ENCODE data around the gene TMEM131. TPM values are rescaled to one million over a fixed set of nuclear protein-coding genes. Genes with fewer than 3 reads are reported as not detected.

Gene TMEM131
- total and polyA plus RNA-seq, 12 donors: 13.7 to 57.5 (median 34.0) TPM

DNA sequence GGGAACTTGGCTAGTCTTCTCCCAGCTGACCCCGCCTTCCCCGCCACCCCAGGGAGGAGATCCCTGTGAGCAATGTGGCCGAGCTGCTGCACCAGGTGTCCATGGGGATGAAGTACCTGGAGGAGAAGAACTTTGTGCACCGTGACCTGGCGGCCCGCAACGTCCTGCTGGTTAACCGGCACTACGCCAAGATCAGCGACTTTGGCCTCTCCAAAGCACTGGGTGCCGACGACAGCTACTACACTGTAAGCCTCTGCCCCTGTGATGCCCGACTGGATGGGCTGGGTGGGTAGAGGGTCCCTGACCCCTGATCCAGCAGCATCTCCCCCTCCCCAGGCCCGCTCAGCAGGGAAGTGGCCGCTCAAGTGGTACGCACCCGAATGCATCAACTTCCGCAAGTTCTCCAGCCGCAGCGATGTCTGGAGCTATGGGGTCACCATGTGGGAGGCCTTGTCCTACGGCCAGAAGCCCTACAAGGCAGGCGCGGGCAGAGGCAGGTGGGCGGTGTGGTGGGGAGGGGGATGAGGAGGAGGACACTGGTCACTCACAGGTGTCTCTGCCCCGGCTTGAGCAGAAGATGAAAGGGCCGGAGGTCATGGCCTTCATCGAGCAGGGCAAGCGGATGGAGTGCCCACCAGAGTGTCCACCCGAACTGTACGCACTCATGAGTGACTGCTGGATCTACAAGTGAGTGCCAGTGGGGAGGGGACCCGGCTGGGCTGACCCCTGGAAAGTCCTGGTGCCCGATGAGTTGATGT is 258.1 kb downstream of the TMEM131 start:
- TF ChIP-seq POLR2A (IDR thresholded peaks at IDR 0.05): no peak
- TF ChIP-seq CTCF (IDR thresholded peaks at IDR 0.05): no peak
- Histone ChIP-seq H3K9me3 (replicated peaks in 1 of 3) (no peaks in the 10 kb centered on the region), H3K36me3 (replicated peaks in 1 of 2) (no peaks in the 10 kb centered on the region), H3K4me3 (no peak overlapping the region), H3K27me3 (no peaks in the 10 kb centered on the region), H3K4me1 (replicated peaks in 1 of 2) (no peaks in the 10 kb centered on the region), H3K27ac (no peak overlapping the region)
- no peak for DNase-seq
- 89 to 94% (median 92%) methylated on average over 20 to 32 of the region's 32 CpGs for WGBS, 4 donors
- intact Hi-C loops (cut with DNase I): no loop called here

DNA sequence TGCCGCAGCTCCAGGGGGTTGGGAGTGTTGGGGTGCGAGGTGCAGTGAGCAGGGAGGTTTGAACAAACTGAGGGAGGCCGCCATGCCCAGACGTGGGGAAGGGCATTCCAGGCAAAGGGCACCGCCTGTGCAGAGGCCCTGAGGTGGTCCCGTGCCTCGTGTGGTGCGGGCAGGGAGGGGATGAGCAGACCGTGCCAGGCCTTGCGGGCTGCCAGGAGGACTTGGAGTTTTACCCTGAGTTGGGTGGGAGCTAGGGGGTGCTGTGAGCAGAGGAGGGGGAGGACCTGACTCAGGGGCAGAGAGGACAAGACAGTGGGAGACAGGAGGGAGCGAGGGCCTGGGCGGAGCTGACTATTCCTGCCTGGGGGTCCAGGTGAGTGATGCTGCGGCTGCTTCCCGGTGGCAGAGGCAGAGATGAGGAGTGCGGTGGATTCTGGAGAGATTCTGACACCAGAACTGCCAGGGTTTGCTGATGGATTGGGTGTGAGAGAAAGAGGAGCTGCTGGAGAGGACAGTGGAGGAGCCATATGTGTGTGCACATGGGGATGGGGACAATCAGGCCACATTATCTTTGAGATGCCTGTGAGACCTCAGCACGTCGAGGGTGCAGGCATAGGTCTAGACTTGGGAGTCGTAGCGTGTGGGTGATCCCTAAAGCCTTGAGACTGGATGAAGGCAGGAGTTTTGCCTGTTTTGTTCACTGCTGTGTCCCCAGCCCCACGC is 259.0 kb downstream of the TMEM131 start:
- Histone ChIP-seq H3K4me3 (no peak overlapping the region), H3K36me3 (replicated peaks in 1 of 2) (no peaks in the 10 kb centered on the region)
- intact Hi-C loops (cut with DNase I): no loop called here

GRCh38 chr2:97736185-97736584 is 259.6 kb downstream of the TMEM131 start:
- no peak for TF ChIP-seq POLR2A (IDR thresholded peaks at IDR 0.05)
- no peak for TF ChIP-seq CTCF (IDR thresholded peaks at IDR 0.05)
- Histone ChIP-seq H3K27me3 (no peaks in the 10 kb centered on the region), H3K4me1 (replicated peaks in 1 of 2) (no peaks in the 10 kb centered on the region), H3K4me3 (no peak overlapping the region), H3K36me3 (replicated peaks in 1 of 2) (no peaks in the 10 kb centered on the region), H3K9me3 (replicated peaks in 1 of 3) (no peaks in the 10 kb centered on the region), H3K27ac (no peak overlapping the region)
- intact Hi-C loops (cut with DNase I): no loop called here
- WGBS, 4 donors: 61 to 73% (median 65%) methylated on average over 4 of the region's 4 CpGs
- DNase-seq: no peak

More for the DNA sequence above, 259.0 kb downstream of the TMEM131 start:
- Histone ChIP-seq H3K4me1 (replicated peaks in 1 of 2) (no peaks in the 10 kb centered on the region), H3K27me3 (no peaks in the 10 kb centered on the region), H3K27ac (no peak overlapping the region), H3K9me3 (replicated peaks in 1 of 3) (no peaks in the 10 kb centered on the region)
- TF ChIP-seq CTCF (IDR thresholded peaks at IDR 0.05) (no peak), POLR2A (IDR thresholded peaks at IDR 0.05) (no peak)
- 81 to 87% (median 86%) methylated on average over 20 of the region's 20 CpGs for WGBS, 4 donors
- no peak for DNase-seq

GRCh38 chr2:97735161-97735561 is 260.6 kb downstream of the TMEM131 start:
- Histone ChIP-seq H3K27me3 (no peaks in the 10 kb centered on the region), H3K36me3 (replicated peaks in 1 of 2) (no peaks in the 10 kb centered on the region), H3K4me3 (no peak overlapping the region), H3K9me3 (replicated peaks in 1 of 3) (no peaks in the 10 kb centered on the region), H3K4me1 (replicated peaks in 1 of 2) (no peaks in the 10 kb centered on the region), H3K27ac (no peak overlapping the region)
- DNase-seq: no peak
- 93 to 96% (median 95%) methylated on average over 14 to 29 of the region's 29 CpGs for WGBS, 4 donors
- TF ChIP-seq POLR2A (IDR thresholded peaks at IDR 0.05) (no peak), CTCF (IDR thresholded peaks at IDR 0.05) (no peak)
- intact Hi-C loops (cut with DNase I): no loop called here
